Panc1 (cell line): ENCODE measurements around the gene TFF1. TPM values are rescaled to one million over a fixed set of nuclear protein-coding genes. Genes with fewer than 3 reads are reported as not detected.

Source experiments
- ATAC-seq: fragments of 200-7000 bp; cut with Tn5 transposase; 2 replicates; pipeline ENCODE4 v1.9.1; 2020; ENCODE audit warnings: mild to moderate bottlenecking, moderate library complexity
- BruUV-seq: library from RNA; stranded (reverse); fragments of 400-500 nt; replicated peaks from 2 replicates; lab custom pipeline; 2021; lab: Mats Ljungman, UMichigan
- CTCF ChIA-PET: fragments of 300-600 bp; sonication (Branson Sonifier 250); formaldehyde crosslinking; loops from one replicate; lab custom pipeline; 2022; ENCODE audit warnings: antibody characterized with exemption; lab: Charles Lee
- POLR2A ChIA-PET: fragments of 300-600 bp; sonication (Branson Sonifier 250); formaldehyde crosslinking; loops from one replicate; lab custom pipeline; 2022; ENCODE audit warnings: antibody characterized with exemption; lab: Charles Lee
- DNase-seq: peaks from one replicate; pipeline ENCODE4 v3.0.0-alpha.2; 2010; ENCODE audit warnings: low read depth, low spot score
- H3K27ac ChIP-seq: 2 replicates; pipeline ENCODE4 v1.5.1; 2011; ENCODE audit warnings: mild to moderate bottlenecking, low read length, inconsistent platforms
- H3K27me3 ChIP-seq: fragments of 200-500 bp; sonication (Bioruptor generic); 2 replicates; pipeline ENCODE4 v1.6.0; 2014; ENCODE audit warnings: low read length, inconsistent platforms; ENCODE audit not compliant: control insufficient read depth, insufficient read depth
- H3K36me3 ChIP-seq: fragments of 200-500 bp; sonication (Bioruptor generic); 2 replicates; pipeline ENCODE4 v1.5.1; 2014; ENCODE audit warnings: inconsistent platforms, mild to moderate bottlenecking, low read length, moderate library complexity; ENCODE audit not compliant: control insufficient read depth, insufficient read depth
- H3K4me1 ChIP-seq: 2 replicates; pipeline ENCODE4 v1.5.1; 2011; ENCODE audit warnings: inconsistent platforms, mild to moderate bottlenecking, low read length, moderate library complexity; ENCODE audit not compliant: control insufficient read depth, insufficient read depth
- H3K4me3 ChIP-seq, 2 experiments: 2 replicates each; pipeline ENCODE4 v1.5.1; 2011 to 2012; ENCODE audit warnings: low read depth in 2 of 2, low read length in 2 of 2, mild to moderate bottlenecking in 2 of 2, inconsistent platforms in 1 of 2, moderate library complexity in 1 of 2
- H3K9me3 ChIP-seq: fragments of 200-500 bp; sonication (Bioruptor generic); 2 replicates; pipeline ENCODE4 v1.5.1; 2014; ENCODE audit warnings: low read depth, mild to moderate bottlenecking, inconsistent platforms, low read length, moderate library complexity; ENCODE audit not compliant: control insufficient read depth, insufficient read depth
- CTCF ChIP-seq: fragments of 450-650 bp; IDR thresholded peaks from 2 replicates; pipeline ENCODE4 v1.5.1; 2017; ENCODE audit warnings: mild to moderate bottlenecking
- POLR2AphosphoS5 ChIP-seq: IDR thresholded peaks from 2 replicates; pipeline ENCODE4 v1.6.1; 2012; ENCODE audit warnings: mild to moderate bottlenecking, low read depth, low read length, moderate library complexity
- REST ChIP-seq, 2 experiments: IDR thresholded peaks; 2 replicates each; pipeline ENCODE4 v1.6.1; 2011 to 2012; ENCODE audit warnings: low read depth in 2 of 2, control low read depth in 1 of 2, low read length in 1 of 2, mild to moderate bottlenecking in 1 of 2, moderate library complexity in 1 of 2; ENCODE audit not compliant: insufficient read depth in 1 of 2
- SIN3A ChIP-seq: IDR thresholded peaks from 2 replicates; pipeline ENCODE4 v1.6.1; 2012; ENCODE audit warnings: low read depth, mild to moderate bottlenecking, low read length, moderate library complexity, borderline replicate concordance; ENCODE audit not compliant: insufficient read depth
- TCF7L2 ChIP-seq: IDR thresholded peaks from 2 replicates; pipeline ENCODE4 v1.6.1; 2011; ENCODE audit warnings: mild to moderate bottlenecking, low read depth, low read length, inconsistent platforms
- in situ Hi-C: cut with HindIII; loops from 2 replicates; pipeline ENCODE4 v1.10.0; 2016; ENCODE audit warnings: low sequenced_read_pairs, low pct_unique_long_range_greater_than_20kb
- intact Hi-C: fragments of 100-400 bp; cut with micrococcal nuclease; formaldehyde crosslinking; loops from one replicate; pipeline ENCODE4 v1.10.0; 2022; ENCODE audit not compliant: unreplicated experiment
- total RNA-seq: library from RNA; stranded (reverse); gene quantifications from one replicate; pipeline ENCODE4 v1.2.1, GENCODE V29; 2021; ENCODE audit not compliant: unreplicated experiment

TFF1 gene
- total RNA-seq, 1 experiment from 2014 or later = 0.36 TPM

- no peaks in the 10 kb centered on the region for H3K36me3 ChIP-seq
- no peaks in the 10 kb centered on the region for H3K27me3 ChIP-seq
- ChIA-PET CTCF (no interaction called here), POLR2A (no interaction called here)
- intact Hi-C loops (no loop called here), in situ Hi-C loops (no loop called here)
- H3K9me3 ChIP-seq = no peaks in the 10 kb centered on the region
- H3K27ac ChIP-seq = no peak overlapping the region
- no peak for DNase-seq
- ATAC-seq = no peak
- TF ChIP-seq TCF7L2 = no peak
- no peak for TF ChIP-seq SIN3A
- no peak for TF ChIP-seq REST (IDR thresholded peaks at IDR 0.05; ENCODE audit: insufficient read depth in 1 of 2, low read depth in 2 of 2, low read length in 1 of 2)
- no peak for TF ChIP-seq CTCF
- TF ChIP-seq POLR2AphosphoS5 = no peak
- BruUV-seq = no TSS peak
- no peak overlapping the region for H3K4me3 ChIP-seq
- H3K4me1 ChIP-seq = no peaks in the 10 kb centered on the region
Observed at GRCh38 chr21:42406866-42407265, 40.5 kb upstream of the TFF1 start.

- intact Hi-C loops = no loop called here
Observed at GRCh38 chr21:42406201-42406621, 39.9 kb upstream of the TFF1 start.

More at GRCh38 chr21:42406201-42406621, 39.9 kb upstream of the TFF1 start:
- no peak for DNase-seq
- CTCF ChIA-PET = no interaction called here
- POLR2A ChIA-PET = no interaction called here
- H3K27me3 ChIP-seq = no peaks in the 10 kb centered on the region
- BruUV-seq = no TSS peak
- H3K4me1 ChIP-seq = no peaks in the 10 kb centered on the region
- no peak overlapping the region for H3K27ac ChIP-seq
- no peaks in the 10 kb centered on the region for H3K9me3 ChIP-seq
- no peak for ATAC-seq
- no peaks in the 10 kb centered on the region for H3K36me3 ChIP-seq
- in situ Hi-C loops = no loop called here
- TF ChIP-seq REST (IDR thresholded peaks at IDR 0.05; ENCODE audit: insufficient read depth in 1 of 2, low read depth in 2 of 2, low read length in 1 of 2) (no peak), TCF7L2 (no peak), CTCF (no peak), POLR2AphosphoS5 (no peak), SIN3A (no peak)
- no peak overlapping the region for H3K4me3 ChIP-seq
